Activated CD8-positive, alpha-beta memory T cell treated with anti-CD3 and anti-CD28 coated beads, Interleukin-2, amount 50 U/mL, for 4 hours (primary cell): Measurements from ENCODE around the gene MCM6.
A peak's percentile ranks its signal among the peaks of the same experiment; 100 is the strongest.
"Not testable (repeated sequence)": the region's sequence is repeated elsewhere in the genome, so short reads cannot be mapped to it uniquely, and the experiment has no call there.

Experiments
- DNase-seq: peaks from one replicate; pipeline ENCODE4 v3.0.0-alpha.2; 2020

MCM6 gene

DNA sequence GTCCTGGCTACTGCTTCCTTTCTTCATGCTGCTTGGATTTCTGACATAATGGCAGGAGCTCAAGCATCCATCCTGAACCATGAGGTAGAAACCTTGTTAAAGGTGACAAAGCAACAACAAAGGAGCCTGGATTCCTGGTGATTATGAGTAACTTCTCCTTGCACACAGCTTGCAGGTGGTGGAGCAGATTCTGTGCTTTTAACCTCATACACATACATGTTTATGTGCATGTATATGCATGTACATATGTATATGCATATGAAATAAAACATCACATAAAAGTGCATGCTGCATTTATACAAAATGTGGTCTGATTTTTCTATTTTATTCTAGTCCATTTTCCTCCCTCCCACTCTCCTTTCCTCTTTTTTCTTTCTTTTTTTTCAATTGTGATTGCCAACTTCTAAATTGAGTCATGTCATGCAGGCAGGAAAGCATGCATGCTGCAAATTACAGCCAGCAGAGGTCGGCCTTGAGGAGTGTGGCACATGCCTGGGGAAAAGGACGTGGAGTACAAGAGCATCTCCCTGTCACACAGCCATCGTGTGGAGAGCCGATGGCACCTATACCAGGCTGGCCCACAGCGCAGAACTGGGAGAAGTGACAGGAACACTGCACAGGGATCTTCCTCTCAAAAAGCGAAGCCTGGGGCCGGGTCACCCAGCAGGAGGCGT lies 57.2 kb downstream of the MCM6 start:
- peak; percentile 21 for DNase-seq

DNA sequence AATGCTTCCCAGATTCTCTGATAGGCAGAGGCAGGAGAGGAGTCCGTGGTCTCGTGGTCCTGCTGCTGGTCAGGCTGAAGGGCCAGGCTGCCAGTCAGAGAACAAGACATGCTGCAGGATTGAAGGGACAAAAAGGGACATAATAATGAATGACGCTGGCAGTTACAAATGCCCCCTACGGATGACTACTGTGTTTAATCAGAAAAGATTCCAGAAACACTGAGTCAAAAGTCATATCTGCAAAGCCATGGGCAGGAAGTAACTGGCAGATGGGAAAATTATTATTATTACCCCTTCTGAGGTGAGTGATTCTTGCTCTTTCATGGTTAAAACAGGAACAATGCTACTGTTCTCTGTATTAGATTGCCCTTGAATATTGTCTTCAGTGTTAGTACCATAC lies 58.3 kb downstream of the MCM6 start:
- no peak for DNase-seq

DNA sequence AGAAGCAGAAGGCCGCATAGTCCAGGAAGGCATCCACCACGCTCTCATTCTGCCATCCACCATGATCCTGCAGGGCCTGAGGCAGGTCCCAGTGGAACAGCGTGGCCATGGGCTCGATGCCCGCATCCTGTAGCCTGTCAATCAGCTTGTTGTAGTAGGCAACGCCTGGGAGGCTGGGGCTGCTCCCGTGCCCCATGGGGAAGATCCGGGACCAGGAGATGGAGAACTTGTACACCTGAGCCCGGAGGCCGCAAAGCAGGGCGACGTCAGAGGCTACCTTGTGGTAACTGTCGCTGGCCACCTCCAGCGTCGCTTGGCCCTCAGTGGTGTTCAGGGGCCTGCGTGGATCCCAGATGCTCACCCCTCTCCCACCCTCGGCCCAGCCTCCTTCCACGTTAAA lies 58.8 kb downstream of the MCM6 start:
- no peak for DNase-seq

DNA sequence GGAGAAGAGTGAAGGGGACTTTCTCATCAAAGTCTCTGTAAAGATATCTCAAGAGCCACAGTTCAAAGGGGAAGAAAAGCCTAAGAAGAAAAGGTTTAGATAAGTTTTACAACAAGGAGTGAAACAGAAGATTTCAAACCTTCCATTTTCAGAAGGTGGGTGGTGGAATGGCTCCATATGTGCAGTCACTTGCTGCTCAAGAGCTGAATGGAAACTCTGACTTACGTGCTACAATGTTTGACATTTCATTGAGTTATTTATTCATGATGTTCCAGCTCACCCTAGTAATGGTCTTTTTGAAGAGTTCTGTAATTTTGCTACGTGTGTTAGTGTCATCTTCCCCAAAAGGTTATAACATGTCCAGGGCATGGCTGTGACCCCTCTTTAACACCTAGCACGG lies 61.0 kb downstream of the MCM6 start:
- DNase-seq = no peak

DNA sequence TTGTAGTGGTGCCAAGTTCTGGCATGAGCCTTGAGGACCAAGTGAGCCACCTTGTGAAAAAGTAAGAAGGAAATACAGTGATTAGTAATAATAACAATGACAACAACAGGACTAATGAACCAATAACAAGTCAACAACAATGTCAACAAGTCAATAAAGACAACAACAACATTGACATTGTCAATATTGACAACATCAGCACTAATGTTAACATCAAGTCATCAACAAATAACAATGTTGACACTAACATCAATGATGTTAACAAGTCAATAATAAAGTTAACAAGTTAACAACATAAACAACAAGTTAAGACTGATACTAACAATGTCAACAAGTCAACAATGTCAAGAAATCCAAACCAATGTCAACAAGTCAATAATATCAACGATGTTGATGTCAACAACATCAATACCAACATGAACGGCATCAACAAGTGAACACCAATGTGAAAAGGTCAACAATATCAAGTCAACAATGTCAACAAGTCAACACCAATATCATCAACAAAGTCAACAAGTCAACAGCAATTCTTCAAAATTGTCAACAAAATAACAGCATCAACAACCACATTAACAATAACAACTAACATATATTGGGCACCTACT lies 63.2 kb downstream of the MCM6 start:
- no peak for DNase-seq

DNA sequence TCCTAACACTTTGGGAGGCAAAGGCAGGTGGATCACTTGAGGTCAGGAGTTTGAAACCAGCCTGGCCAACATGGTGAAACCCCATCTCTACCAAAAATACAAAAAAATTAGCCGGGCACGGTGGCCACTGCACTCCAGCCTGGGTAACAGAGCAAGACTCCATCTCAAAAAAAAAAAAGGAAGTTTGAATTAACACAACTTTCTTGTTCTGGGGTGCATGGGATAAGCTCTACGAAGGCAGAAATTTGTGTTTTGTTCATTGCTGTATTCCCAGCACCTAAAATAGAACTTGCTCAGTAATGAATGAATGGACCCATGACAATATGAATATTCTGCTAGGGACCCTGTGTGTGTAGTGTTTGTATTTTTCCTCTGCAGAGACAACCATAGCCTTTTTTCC lies 68.4 kb downstream of the MCM6 start:
- not testable (repeated sequence) for DNase-seq

DNA sequence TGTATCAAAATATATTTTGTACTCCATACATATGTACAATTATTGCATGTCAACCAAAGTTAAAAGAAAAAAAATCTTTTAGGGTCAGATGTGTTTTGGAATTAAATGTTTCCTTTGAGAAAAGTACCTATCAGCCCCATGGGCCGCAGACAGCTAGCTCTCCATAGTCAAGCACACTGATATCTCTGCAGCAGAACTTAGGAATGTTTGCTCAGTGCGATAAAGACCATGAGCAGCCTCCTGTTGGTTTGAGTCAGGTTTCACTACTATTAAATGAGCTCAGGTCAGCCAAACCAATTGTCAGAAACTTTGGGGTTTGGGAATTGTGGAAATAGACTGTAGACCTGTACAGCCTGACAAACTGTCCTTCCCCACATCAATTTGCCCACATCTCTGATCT lies 73.0 kb downstream of the MCM6 start:
- no peak for DNase-seq

DNA sequence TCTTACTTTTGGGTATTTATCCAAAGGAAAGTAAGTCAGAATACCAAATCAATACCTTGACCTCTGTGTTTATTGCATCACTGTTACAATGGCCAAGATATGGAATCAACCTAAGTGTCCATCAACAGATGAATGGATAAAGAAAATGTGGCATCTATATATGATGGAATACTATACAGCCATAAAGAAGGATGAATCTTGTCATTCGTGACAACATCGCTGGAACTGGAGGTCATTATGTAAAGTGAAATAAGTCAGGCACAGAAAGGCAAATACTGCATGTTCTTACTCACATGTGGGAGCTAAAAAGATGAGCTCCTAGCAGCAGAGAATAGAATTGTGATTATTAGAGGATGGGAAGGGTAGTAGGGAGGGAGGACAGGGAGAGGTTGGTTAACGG lies 73.9 kb downstream of the MCM6 start:
- no peak for DNase-seq

DNA sequence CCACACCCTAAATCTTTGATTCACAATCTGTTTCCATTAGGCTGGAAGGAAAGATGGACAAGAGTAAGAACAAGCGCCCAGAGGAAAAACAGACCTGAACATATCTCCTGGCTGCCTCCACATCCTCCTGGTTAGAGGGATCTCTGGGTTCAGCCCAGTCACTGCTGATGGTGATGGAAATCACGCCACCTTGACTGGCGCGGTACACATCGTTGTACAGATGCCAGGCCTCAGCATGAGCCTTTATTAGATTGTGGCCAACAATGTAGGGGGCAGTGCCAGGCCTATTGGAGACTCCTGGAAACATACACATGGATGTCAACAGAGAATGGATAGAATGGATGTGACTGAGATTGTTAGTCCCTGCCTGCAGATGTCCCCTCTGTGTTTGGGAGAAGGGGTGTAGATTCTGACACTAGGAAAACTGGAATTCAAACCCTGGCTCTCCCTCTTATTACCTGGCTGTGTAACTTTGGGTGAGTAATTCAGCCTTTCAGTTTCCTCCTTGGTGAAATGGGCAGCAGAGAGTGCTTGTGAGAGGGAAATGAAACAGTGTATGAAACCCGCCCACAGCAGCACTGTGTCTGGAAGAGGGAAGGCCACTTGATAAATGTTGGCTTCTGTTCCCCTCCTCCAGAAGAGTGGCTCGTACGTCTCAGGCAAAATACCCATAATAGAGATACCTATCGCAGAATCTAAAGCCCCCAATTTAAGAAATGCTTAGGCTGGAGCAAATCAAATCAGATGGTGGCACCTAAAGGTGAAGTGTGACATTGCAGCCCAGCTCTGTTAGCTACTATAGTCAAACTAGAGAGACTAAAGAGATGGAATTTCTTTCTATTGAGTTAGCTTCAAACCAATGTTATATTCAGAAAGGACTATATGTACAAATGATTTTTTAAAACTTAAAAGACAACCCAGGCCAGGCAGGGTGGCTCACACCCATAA lies 75.5 kb downstream of the MCM6 start:
- DNase-seq = no peak

DNA sequence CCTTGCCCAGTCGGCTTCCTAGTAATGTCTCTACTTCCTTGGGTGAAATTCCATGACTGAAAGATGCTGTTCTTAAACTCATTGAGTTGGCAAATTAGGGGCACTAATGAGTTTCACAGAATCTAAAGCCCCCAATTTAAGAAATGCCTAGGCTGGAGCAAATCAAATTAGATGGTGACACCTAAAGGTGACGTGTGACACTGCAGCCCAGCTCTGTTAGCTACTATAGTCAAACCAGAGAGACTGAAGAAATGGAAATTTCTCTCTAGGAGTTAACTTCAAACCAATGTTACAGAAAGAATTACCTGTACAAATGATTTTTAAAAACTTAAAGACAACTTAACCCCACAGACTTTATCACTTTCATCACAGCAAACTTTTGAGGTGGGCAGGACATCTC lies 76.5 kb downstream of the MCM6 start:
- no peak for DNase-seq

DNA sequence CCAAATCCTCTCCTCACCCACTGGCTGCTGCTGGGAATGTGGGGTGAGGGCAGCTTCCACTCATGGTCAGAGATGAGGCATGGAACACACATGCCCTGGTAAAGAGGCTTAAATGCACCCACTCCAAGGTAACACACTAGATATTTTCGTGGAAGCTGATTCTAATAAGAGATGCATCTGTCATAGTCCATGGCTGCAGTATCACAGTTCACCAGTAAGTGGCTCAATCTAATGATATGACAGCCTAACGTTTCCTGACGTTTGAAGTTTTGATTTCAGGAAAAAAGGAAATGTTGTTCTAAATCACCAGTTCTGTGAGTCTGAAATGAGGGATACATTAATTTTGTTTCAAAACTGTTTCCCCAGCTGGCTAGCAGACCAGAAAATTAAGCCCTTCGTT lies 77.5 kb downstream of the MCM6 start:
- DNase-seq = no peak

DNA sequence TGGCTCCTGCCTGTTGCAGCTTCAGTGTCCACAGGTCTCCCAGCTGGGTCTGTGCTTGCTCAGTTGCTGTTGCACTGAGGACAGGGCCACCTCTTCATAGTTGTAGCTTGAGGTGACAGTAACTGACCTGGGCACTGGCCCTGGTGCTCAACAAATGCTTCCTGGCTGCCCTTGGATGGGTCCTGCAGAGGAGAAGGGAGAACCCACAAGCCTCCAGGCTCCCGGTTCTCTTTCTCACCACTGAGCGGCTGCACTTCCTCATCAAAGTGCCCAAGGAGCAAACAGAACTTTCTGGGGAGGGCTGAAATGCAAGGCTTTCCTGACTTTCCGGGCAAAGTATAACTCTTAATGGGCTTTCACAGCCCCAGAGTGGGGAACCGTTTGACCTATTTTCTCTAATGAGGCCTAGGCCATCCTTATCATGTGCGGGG lies 78.0 kb downstream of the MCM6 start:
- DNase-seq = no peak

DNA sequence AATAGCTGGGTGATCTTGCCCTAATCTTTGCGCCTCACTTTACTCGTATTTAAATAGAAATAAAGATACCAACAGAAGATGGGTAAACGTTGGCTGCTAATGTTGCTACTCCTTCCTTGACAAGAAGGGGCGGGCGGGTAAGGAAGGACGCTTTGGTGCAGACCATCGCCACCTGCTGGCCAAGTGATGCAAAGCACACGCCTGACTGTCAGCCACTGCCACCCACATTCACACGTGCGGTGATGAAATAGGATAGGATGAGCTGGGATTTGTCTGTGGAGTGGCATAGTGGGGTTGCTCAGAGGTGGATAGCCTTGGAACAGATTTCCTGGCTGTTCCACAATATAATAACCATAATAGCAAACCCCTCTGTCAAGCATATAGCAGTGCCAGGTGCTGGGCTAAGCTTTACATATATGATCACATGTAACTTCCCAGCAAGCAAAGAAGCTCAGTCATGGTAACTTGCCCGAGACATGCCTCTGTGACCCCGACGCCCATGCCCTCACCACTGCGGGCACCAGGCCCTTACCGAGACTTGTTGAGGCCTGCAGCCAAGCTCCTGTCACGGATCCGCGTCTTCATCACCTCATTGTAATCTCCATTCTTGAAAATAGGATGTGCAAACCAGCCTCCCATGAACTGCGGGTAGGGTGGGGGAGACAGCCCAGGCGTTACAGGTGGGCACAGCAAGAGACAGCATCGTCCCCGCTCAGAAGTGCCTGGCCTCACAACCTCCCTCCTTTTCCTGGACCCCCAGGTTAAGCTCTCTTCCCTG lies 78.6 kb downstream of the MCM6 start:
- peak; percentile 80 for DNase-seq

DNA sequence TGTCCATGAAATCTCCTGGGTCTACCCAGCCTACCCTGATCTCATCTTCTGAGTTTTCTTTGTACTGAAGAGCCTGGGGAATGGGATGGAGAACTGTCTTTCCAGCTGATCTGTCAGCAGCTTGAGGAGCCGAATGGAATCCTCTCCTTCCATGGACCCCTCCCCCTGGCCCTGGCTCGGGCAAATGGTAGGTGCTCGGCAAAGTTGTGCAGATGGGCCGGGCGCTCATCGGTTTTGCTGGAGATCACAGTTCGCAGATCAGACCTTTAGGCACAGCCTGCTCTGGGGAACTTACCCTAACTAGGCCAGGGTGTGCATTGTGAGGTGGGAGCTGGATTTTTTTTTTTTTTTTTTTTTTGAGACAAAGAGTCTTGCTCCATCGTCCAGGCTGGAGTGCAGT lies 79.6 kb downstream of the MCM6 start:
- no peak for DNase-seq

DNA sequence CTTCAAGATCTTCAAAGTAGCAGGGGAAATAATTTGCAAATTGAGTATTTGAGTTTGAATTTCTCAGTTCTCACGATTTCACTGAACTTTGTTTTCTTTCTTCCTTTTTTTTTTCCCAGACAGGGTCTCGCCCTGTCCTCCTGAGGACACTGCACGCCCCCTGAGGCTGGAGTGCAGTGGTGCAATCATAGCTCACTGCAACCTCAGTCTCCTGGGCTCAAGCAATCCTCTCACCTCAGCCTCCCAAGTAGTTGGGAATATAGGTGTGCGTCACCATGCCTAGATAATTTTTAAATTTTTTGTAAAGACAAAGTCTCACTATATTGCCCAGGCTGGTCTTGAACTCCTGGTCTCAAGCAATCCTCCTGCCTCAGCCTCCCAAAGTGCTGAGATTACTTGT lies 80.6 kb downstream of the MCM6 start:
- DNase-seq = not testable (repeated sequence)

DNA sequence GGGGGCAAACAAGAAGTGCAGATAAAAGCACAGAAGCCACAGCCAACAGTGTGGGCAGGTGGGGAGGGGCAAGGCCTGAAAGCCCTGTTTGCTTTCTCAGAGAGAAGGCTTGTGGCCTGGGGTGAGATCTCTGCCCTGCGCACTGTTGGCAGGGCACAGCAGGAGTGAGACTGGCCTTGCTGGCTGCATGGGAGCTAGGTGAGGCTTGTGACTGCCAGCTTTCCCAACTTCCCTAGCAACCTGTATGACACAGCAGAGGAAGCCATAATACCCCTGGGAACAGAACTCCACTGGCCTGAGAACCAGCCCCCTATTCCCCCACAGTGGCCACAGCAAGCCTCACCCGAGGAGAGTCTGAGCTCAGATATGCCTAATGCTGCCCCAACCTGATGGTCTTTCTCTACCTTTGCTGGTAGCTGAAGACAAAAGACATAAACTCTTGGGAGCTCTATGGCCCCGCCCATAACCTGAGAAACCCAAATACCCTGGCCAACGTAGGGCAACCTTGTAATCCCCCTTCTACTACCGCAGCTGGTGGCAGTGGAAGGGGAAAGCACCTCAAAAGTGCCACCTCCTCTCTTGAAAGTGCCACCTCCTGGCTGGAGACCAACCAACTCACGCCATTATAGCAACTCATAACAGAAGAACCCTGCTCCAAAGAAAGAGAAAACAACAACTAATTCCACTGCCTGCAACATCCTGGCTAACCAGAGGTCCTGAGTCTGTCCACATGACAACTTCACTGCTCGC lies 83.7 kb downstream of the MCM6 start:
- DNase-seq = no peak

DNA sequence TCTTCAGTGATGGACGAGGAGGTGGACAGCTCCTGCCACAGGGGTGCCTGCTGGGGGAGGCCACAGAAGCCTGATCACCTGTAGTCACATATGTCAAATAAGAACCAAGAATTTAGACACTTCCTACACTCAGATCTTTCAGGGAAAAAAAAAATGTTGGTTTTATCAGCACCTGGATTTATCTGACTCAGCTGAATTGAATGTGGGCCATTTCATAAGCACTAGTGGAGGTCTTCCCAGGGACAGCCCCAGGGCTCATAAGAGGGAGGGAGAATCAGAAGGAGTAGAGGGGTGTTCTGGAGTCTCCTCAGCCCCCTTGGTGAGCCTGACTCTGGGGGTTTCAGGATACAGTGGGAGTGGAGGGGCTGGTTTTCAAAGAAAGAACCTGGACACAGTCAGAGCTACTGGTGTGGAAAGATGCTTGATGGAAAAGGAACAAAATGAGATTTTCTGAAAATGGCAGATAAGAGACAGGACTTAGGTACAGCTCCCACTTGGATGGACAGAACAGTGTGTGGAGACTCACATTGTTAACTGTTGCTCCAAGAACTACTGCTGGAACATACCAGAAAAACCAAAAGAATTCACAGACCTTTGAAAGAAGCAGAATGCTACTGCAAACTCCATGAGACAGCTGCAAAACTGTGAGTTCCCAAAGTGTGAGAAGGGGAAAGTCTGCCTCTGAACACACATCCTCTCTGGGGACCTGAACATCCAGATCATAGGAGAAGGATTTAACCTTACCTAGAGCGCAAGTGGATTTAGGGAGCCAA lies 84.6 kb downstream of the MCM6 start:
- DNase-seq = no peak

DNA sequence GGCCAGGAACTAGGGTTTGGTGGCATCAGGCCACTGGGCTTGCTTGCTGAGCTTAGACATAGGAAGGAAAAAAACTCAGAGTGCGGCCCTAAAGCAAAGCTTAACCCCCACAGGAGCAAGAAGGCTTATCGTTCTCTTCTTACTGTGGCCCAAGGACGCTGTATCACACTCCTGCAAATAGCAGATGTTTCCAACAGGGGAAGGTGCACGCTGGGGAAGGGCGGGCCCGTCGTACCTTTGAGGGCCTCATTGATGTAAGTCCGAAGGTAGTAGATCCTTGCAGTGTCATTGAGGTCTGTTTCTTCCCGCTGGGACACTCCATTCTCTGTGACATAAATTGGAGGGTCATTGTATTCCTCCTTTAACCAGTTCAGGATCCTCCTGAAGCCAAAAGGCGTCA lies 85.8 kb downstream of the MCM6 start:
- DNase-seq = no peak
